IMR-90 (cell line): ENCODE data around the gene ITGA5. TPM values are rescaled to one million over a fixed set of nuclear protein-coding genes. Genes with fewer than 3 reads are reported as not detected.

ENCODE experiments used
- ATAC-seq: fragments of 200-7000 bp; cut with Tn5 transposase; 2 replicates; pipeline ENCODE4 v1.9.1; 2020; ENCODE audit warnings: low read depth, mild to moderate bottlenecking, moderate library complexity
- BruUV-seq: library from RNA; stranded (reverse); fragments of 400-500 nt; replicated peaks from 2 replicates; lab custom pipeline; 2021; lab: Mats Ljungman, UMichigan
- CTCF ChIA-PET: fragments of 300-600 bp; formaldehyde crosslinking; extraction: SDS; loops from one replicate; lab custom pipeline; 2021; ENCODE audit warnings: antibody characterized with exemption; lab: Yijun Ruan, JAX
- POLR2A ChIA-PET: fragments of 300-600 bp; sonication (Branson Sonifier 250); formaldehyde crosslinking; loops from one replicate; lab custom pipeline; 2022; ENCODE audit warnings: antibody characterized with exemption; ENCODE audit not compliant: unreplicated experiment; lab: Charles Lee
- DNase-seq: peaks from one replicate; pipeline ENCODE4 v3.0.0; 2013
- H2AFZ ChIP-seq: replicated peaks from 2 replicates; pipeline ENCODE3; 2013; ENCODE audit warnings: low read length, mild to moderate bottlenecking; ENCODE audit not compliant: poor library complexity
- H2AK5ac ChIP-seq: 2 replicates; pipeline ENCODE4 v1.6.1; 2013; ENCODE audit warnings: low read depth, low read length, inconsistent platforms
- H2AK9ac ChIP-seq: replicated peaks from 2 replicates; pipeline ENCODE3; 2013; ENCODE audit warnings: mild to moderate bottlenecking, low read depth, low read length, moderate library complexity; ENCODE audit not compliant: poor library complexity
- H2BK120ac ChIP-seq: 2 replicates; pipeline ENCODE4 v1.6.1; 2013; ENCODE audit warnings: low read depth, low read length, inconsistent platforms
- H2BK15ac ChIP-seq: 3 replicates; pipeline ENCODE4 v1.6.1; 2013; ENCODE audit warnings: low read depth, low read length, inconsistent platforms
- H2BK20ac ChIP-seq: 2 replicates; pipeline ENCODE4 v1.6.1; 2013; ENCODE audit warnings: low read depth, mild to moderate bottlenecking, inconsistent platforms, low read length, moderate library complexity
- H2BK5ac ChIP-seq: 2 replicates; pipeline ENCODE4 v1.6.1; 2013; ENCODE audit warnings: mild to moderate bottlenecking, low read depth, low read length, inconsistent platforms; ENCODE audit not compliant: poor library complexity, severe bottlenecking
- H3K14ac ChIP-seq: replicated peaks from 2 replicates; pipeline ENCODE4 v1.6.1; 2013; ENCODE audit warnings: low read depth, low read length, inconsistent platforms
- H3K18ac ChIP-seq: 2 replicates; pipeline ENCODE4 v1.6.1; 2013; ENCODE audit warnings: low read depth, low read length, control low read depth
- H3K23ac ChIP-seq: 2 replicates; pipeline ENCODE4 v1.6.1; 2013; ENCODE audit warnings: low read depth, low read length, inconsistent platforms
- H3K27ac ChIP-seq: 2 replicates; pipeline ENCODE4 v1.5.1; 2013; ENCODE audit warnings: mild to moderate bottlenecking, control low read depth, low read length; ENCODE audit not compliant: insufficient read depth
- H3K27me3 ChIP-seq: 2 replicates; pipeline ENCODE4 v1.6.1; 2013; ENCODE audit warnings: low read length; ENCODE audit not compliant: control insufficient read depth, insufficient read depth
- H3K36me3 ChIP-seq: 2 replicates; pipeline ENCODE4 v1.6.1; 2013; ENCODE audit warnings: low read length, mixed read lengths; ENCODE audit not compliant: control insufficient read depth, insufficient read depth
- H3K4ac ChIP-seq: 2 replicates; pipeline ENCODE4 v1.6.1; 2013; ENCODE audit warnings: low read depth, low read length, inconsistent platforms
- H3K4me1 ChIP-seq: 2 replicates; pipeline ENCODE4 v1.6.1; 2013; ENCODE audit warnings: low read length, mixed read lengths; ENCODE audit not compliant: control insufficient read depth, insufficient read depth
- H3K4me2 ChIP-seq: 2 replicates; pipeline ENCODE4 v1.6.1; 2013; ENCODE audit warnings: low read depth, mild to moderate bottlenecking, control low read depth, low read length, moderate library complexity
- H3K4me3 ChIP-seq: 2 replicates; pipeline ENCODE4 v1.5.1; 2013; ENCODE audit warnings: low read depth, mild to moderate bottlenecking, control low read depth, low read length, moderate library complexity; ENCODE audit not compliant: insufficient read depth
- H3K56ac ChIP-seq: 2 replicates; pipeline ENCODE4 v1.6.1; 2013; ENCODE audit warnings: low read length, inconsistent platforms; ENCODE audit not compliant: insufficient read depth; ENCODE audit errors: extremely low read depth
- H3K79me1 ChIP-seq, 2 experiments: 2 replicates each; pipeline ENCODE4 v1.6.1; 2013; ENCODE audit warnings: low read length in 2 of 2, inconsistent platforms in 1 of 2, low read depth in 1 of 2
- H3K9ac ChIP-seq: 2 replicates; pipeline ENCODE4 v1.6.1; 2013; ENCODE audit warnings: low read depth, low read length, control low read depth
- H3K9me1 ChIP-seq: 2 replicates; pipeline ENCODE4 v1.6.1; 2013; ENCODE audit warnings: low read length, inconsistent platforms; ENCODE audit not compliant: insufficient read depth
- H3K9me3 ChIP-seq: 2 replicates; pipeline ENCODE4 v1.6.1; 2013; ENCODE audit warnings: low read length; ENCODE audit not compliant: control insufficient read depth, insufficient read depth
- H4K20me1 ChIP-seq: 2 replicates; pipeline ENCODE4 v1.6.1; 2013; ENCODE audit warnings: low read length, inconsistent platforms; ENCODE audit not compliant: insufficient read depth
- H4K5ac ChIP-seq: 2 replicates; pipeline ENCODE4 v1.6.1; 2013; ENCODE audit warnings: mild to moderate bottlenecking, low read depth, low read length, control low read depth
- H4K8ac ChIP-seq, 2 experiments: 2 replicates each; pipeline ENCODE4 v1.6.1; 2013; ENCODE audit warnings: low read depth in 2 of 2, low read length in 2 of 2, control low read depth in 1 of 2, inconsistent platforms in 1 of 2
- H4K91ac ChIP-seq: 2 replicates; pipeline ENCODE4 v1.6.1; 2013; ENCODE audit warnings: low read depth, low read length, inconsistent platforms; ENCODE audit not compliant: insufficient read depth
- FOS ChIP-seq: fragments of 150-350 bp; IDR thresholded peaks from 2 replicates; pipeline ENCODE4 v1.6.1; 2016; ENCODE audit warnings: low read depth, low read length
- MAZ ChIP-seq: IDR thresholded peaks from 2 replicates; pipeline ENCODE4 v1.6.1; 2012; ENCODE audit warnings: low read depth, mild to moderate bottlenecking, low read length, improper control_type of control experiment, moderate library complexity, borderline replicate concordance
- RAD21 ChIP-seq: IDR thresholded peaks from 2 replicates; pipeline ENCODE4 v1.6.1; 2012; ENCODE audit warnings: low read length, improper control_type of control experiment
- SMC3 ChIP-seq: fragments of 150-350 bp; IDR thresholded peaks from 2 replicates; pipeline ENCODE4 v1.6.1; 2016; ENCODE audit warnings: low read depth, mild to moderate bottlenecking, antibody characterized with exemption, low read length, moderate library complexity
- WGBS, 2 experiments: methylation state at CpG; one replicate each; pipeline versions ENCODE4 v1.1.5 to v1.1.7; 2013; ENCODE audit warnings: missing lambda C conversion rate in 2 of 2; ENCODE audit not compliant: insufficient read length in 1 of 2; ENCODE audit errors: extremely low coverage in 2 of 2; 5-methylcytosine and 5-hydroxymethylcytosine counted together
- dilution Hi-C: fragments of 300-500 bp; cut with HindIII; formaldehyde crosslinking; loops from one replicate; pipeline ENCODE4 v1.14.3; 2018; ENCODE audit warnings: low sequenced_read_pairs; ENCODE audit not compliant: unreplicated experiment
- in situ Hi-C: fragments of 300-500 bp; cut with MboI; formaldehyde crosslinking; loops from 3 replicates; pipeline ENCODE4 v1.14.3; 2019; ENCODE audit warnings: low sequenced_read_pairs, inconsistent platforms, mixed read lengths
- intact Hi-C: fragments of 100-400 bp; cut with micrococcal nuclease; formaldehyde crosslinking; loops from 2 replicates; pipeline ENCODE4 v1.10.0; 2022
- polyA plus RNA-seq, 3 experiments: library from polyadenylated mRNA; depleted of rRNA; stranded (reverse); fragments of >200 nt; gene quantifications; 2 replicates each; pipeline ENCODE4 v1.2.3, GENCODE V29; 2012; ENCODE audit warnings: low replicate concordance in 1 of 3
- total RNA-seq: library from RNA; depleted of rRNA; stranded (reverse); fragments of >200 nt; gene quantifications from 2 replicates; pipeline ENCODE4 v1.2.3, GENCODE V29; 2012
- TF ChIP-seq, protein P1 (sequence below): conservative IDR thresholded peaks from 2 replicates; pipeline ENCODE4 v1.5.1; 2012; ENCODE audit warnings: mild to moderate bottlenecking, low read depth, low read length, improper control_type of control experiment

Gene ITGA5
- total and polyA plus RNA-seq, 2 of the 4 experiments (the other 2 are of a cell fraction), result 159 to 259 TPM

DNA sequence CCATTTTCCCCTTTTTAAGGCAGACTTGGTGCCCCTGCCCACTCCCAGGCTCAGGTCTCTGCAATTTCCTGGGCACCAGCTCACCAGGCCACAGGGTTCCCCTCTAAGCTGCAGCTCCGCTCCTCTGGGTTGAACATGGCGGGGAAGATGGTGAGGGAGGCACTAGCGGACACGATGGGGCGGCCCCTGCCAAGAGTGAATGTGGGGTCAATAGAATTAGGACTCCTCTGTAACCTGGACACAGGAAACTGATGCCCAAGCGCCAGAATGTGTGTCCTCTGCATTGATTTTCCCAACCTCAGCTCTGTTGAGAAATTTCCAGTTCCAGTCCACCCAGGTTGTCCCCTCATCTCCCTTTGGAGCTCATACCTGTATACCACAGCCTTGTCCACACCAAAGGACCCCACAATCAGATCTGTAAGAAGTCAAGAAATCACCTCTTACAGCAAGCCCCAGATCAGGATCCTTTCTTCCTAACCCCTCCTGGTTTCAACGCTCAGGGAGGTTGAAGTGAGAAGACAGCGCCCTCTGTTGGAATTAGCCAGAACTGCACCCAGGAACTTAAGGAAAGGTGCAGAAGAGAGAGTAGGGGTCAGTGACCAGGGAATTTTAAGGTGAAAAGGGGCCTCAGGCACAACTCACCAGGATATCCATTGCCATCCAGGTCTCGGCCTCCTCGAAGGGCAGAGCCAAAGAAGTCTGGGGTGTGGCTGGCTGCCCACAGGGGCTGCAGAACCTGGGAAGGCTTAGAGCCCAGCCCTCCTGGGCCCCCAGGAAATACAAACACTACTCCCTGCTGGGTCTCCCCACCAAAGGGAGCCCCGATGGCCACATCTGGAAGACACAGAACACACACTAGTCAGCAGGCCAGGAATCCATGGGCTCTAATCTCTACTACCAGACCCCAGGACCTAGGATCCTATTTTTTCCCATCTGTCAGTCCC is 14.7 kb downstream of the ITGA5 start:
- Histone ChIP-seq H4K20me1 (peaks cover 48% of the 10 kb centered on the region), H3K56ac (no peak overlapping the region), H2AK9ac (peak overlapping the region; percentile 43), H3K4me2 (no peak overlapping the region), H3K9me1 (no peaks in the 10 kb centered on the region), H3K27ac (no peak overlapping the region), H4K91ac (no peak overlapping the region; the same call in 1 of the 2 replicates), H3K79me1 (peaks cover 47 to 72% of the 10 kb centered on the region in 2 experiments), H3K23ac (no peak overlapping the region), H2BK120ac (no peak overlapping the region), H3K9me3 (no peaks in the 10 kb centered on the region), H2BK15ac (no peak overlapping the region), H3K27me3 (no peaks in the 10 kb centered on the region), H3K14ac (no peak overlapping the region), H2BK5ac (no peak overlapping the region), H4K8ac (peak overlapping the region in 1 of 2 experiments; percentile 34; a peak in 1 of 4 replicates), H2AK5ac (no peak overlapping the region), H4K5ac (no peak overlapping the region), H3K4me3 (no peak overlapping the region), H3K18ac (no peak overlapping the region), H2AFZ (no peak overlapping the region), H3K36me3 (peaks cover 87% of the 10 kb centered on the region), H3K4ac (no peak overlapping the region), H2BK20ac (no peak overlapping the region), H3K4me1 (no peaks in the 10 kb centered on the region), H3K9ac (no peak overlapping the region)
- dilution Hi-C loops, result no loop called here
- in situ Hi-C loops, result no loop called here
- no TSS peak for BruUV-seq
- ChIA-PET POLR2A (no interaction called here), CTCF (interaction anchor here (0.7 to 0.8 kb wide), 2 partner anchors 20 to 22 kb away, joined by 3 to 6 read pairs; no protein-coding TSS in a partner anchor)
- 100% methylated on average over 3 of the region's 11 CpGs; no CpG with 5 or more reads in 1 of the 2 experiments for WGBS, 2 experiments
- DNase-seq, result peak; percentile 56
- intact Hi-C loops, result no loop called here
- TF ChIP-seq FOS (no peak), RAD21 (peak; percentile 46), MAZ (no peak), SMC3 (peak; percentile 56)
- TF ChIP-seq, protein P1, sequence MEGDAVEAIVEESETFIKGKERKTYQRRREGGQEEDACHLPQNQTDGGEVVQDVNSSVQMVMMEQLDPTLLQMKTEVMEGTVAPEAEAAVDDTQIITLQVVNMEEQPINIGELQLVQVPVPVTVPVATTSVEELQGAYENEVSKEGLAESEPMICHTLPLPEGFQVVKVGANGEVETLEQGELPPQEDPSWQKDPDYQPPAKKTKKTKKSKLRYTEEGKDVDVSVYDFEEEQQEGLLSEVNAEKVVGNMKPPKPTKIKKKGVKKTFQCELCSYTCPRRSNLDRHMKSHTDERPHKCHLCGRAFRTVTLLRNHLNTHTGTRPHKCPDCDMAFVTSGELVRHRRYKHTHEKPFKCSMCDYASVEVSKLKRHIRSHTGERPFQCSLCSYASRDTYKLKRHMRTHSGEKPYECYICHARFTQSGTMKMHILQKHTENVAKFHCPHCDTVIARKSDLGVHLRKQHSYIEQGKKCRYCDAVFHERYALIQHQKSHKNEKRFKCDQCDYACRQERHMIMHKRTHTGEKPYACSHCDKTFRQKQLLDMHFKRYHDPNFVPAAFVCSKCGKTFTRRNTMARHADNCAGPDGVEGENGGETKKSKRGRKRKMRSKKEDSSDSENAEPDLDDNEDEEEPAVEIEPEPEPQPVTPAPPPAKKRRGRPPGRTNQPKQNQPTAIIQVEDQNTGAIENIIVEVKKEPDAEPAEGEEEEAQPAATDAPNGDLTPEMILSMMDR, result peak; percentile 71
- peak; percentile 49 for ATAC-seq
